G401 (cell line): ENCODE data around the gene TRIM21. TPM values are rescaled to one million over a fixed set of nuclear protein-coding genes. Genes with fewer than 3 reads are reported as not detected.
"Not testable (repeated sequence)": the region's sequence is repeated elsewhere in the genome, so short reads cannot be mapped to it uniquely, and the experiment has no call there.

Experiments used
- DNase-seq: peaks from one replicate; pipeline ENCODE4 v3.0.0-alpha.2; 2015; ENCODE audit warnings: low spot score
- in situ Hi-C: cut with HindIII; loops from 2 replicates; pipeline ENCODE4 v1.10.0; 2016; ENCODE audit warnings: low sequenced_read_pairs, mixed read lengths
- total RNA-seq: library from RNA; depleted of rRNA; stranded (reverse); fragments of >200 nt; shearing (Covaris generic); gene quantifications from 2 replicates; pipeline ENCODE4 v1.2.3, GENCODE V29; 2014; rRNA removed

TRIM21 gene
- total RNA-seq: 14.5 and 20.7 TPM in 2 replicates

DNA sequence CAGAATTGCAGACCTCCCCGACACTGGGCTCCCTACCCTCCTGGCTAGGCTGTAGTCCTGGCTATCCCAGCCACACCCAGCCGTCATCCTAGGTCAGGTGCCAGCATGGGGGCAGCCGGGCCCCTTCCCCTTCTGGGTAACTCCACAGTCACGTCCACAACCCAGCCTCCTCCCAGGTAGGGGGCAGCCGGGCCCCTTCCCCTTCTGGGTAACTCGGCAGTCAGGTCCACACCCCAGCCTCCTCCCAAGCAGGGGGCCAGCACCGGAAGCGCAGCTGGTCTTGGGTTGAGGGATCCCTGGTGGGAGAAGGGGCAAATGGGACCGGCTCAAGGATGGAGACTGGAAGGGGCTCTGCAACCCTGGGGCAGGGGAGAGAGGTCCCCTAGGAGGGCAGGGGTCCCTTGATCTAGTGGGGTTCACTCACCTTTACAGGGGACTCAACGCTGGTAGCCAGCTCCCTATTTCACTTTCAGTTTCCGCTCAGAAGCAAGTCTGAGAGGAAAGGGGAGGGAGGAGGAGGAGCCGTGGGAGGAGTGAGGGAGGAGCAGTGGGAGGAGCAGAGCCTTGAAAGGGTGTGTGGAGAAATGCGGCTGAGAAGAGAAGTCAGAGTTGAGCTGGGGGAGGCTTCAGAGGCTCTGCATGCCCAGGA lies at the start of gene TRIM21:
TRIM21 (minus strand) TSS at position 494 of the 649 bp plus-strand sequence. CDS start 3,293 bp downstream, outside the sequence.
- DNase-seq: peak; percentile 58
- in situ Hi-C loops: no loop called here

DNA sequence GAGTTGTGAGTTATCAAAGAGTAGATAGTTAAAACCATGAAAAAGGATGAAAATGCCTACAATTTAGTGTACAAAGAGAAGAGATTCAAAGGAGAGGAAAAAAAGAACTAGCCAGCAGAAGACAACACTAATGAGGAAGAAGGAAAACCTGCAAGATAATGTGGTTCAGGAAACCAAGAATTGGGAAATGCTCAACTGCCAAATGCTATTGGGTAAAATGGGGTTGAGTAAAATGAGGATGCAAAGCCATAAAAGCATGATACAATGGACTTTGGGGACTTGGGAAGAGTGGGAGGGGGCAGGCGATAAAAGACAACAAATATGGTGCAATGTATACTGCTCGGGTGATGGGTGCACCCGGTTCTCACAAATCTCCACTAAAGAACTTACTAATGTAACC lies 48.0 kb upstream of the TRIM21 start:
- DNase-seq: no peak
- in situ Hi-C loops: no loop called here

DNA sequence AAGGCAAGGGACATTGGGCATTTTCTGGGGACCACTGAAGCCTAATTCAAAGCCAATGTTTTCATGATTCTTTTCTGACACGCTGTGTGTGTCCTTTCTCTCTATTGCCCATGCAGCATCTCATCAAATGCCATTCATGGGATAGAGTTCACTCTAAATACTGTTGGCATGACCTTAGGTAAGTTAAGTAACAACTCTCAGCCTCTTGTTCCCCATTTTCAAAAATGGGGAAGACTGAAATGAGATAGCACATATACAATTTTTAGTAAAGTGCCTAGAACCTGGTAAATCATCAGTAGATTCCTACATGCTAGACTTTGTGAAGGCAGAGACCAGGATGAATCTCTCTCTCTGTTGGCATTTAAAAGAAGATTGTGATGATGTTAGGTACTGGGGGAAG lies 42.9 kb upstream of the TRIM21 start:
- in situ Hi-C loops: no loop called here
- no peak for DNase-seq

DNA sequence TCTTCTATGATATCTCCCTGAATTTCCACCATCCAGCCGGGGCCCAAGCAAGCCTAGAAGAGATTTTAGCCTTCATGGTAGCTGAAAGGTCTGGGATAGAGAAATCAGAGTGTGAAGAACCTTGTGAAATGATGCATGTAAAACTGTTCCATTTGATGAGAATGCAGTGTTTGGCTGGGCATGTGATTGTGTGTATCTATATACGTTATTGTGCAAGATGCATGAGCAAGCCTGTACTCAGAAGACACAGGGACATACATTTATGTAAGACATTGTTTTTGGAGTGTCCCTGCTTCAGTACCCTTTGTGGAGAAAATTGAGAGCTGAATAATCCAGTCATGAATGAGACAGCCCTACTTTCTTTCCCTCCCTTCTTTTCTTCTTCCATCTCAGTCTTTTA lies 40.4 kb upstream of the TRIM21 start:
- DNase-seq: no peak
- in situ Hi-C loops: no loop called here

DNA sequence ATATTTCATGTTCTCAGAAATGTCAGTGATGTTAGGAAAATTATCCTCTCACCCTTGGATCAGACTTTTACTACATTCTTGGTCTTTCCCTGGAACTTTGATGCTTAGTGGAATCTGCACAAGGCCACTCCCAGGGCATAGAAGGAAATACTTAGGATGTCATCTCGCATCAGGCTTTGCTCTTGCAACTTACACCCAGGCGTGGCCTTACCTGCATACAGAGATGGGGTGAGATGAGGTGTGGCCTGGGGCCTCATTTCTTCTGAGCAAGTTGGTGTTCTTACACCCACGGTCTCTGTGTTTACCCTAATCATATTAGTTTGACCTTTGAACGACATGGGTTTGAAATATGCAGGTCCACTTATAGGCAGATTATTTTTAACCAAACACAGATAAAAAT lies 36.5 kb upstream of the TRIM21 start:
- no peak for DNase-seq
- in situ Hi-C loops: no loop called here

DNA sequence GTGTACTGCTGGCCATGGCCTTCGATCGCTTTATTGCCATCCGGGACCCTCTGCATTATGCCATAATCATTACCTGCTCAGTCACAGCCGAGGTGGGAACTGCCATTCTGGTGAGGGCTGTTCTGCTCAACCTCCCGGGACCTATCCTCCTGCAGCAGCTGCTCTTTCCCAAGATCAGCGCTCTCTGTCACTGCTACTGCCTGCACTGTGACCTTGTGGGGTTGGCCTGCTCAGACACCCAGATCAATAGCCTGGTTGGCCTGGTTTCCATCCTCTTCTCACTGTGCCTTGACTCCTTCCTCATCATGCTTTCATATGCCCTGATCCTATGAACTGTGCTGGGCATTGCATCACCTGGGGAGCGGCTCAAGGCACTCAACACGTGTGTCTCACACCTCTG lies 24.9 kb upstream of the TRIM21 start:
- in situ Hi-C loops: no loop called here
- DNase-seq: no peak

DNA sequence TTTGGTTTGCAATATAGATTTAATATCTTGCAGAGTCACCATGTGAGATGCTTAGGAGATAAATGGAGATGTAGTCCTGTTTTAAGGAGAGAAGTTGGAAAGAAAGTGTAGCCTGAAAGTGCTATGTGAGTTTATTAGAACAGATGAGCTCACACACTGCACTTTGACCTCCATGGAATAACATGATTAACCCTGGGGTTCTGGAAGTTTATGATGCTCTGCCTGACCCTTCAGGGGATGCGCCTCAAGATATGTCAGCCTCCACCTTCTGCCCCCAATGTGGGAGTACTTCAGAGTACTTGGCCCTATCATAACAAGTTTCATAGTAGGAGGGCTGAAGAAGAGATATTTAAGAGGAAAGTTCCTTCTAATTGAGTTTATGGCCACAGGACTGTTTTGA lies 23.3 kb upstream of the TRIM21 start:
- DNase-seq: no peak
- in situ Hi-C loops: no loop called here

DNA sequence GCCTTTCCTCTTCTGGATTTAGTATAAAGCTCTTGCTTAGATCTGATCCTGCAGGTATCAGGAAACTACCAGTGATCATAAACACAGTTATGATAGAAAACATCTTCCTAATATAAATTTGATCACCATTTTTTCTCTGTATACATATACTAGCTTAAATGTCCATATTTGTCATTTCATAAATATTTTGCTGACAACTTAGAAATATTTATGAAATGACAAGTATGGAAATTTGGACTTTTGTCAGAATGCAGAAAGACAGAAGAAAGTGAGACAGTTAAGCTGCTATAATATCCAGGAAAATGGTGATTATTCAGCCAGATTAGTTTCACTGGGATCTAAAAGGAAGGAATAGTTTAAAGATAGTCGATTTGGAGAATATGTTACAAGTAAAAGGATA lies 22.8 kb upstream of the TRIM21 start:
- in situ Hi-C loops: no loop called here
- DNase-seq: no peak

DNA sequence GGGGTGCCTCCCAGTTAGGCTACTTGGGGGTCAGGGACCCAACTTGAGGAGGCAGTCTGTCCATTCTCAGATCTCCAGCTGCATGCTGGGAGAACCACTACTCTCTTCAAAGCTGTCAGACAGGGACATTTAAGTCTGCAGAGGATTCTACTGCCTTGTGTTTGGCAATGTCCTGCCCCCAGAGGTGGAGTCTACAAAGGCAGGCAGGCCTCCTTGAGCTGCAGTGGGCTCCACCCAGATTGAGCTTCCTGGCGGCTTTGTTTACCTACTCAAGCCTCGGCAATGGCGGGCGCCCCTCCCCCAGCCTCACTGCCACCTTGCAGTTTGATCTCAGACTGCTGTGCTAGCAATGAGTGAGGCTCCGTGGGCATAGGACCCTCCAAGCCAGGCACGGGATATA lies 12.7 kb upstream of the TRIM21 start:
- DNase-seq, in situ Hi-C loops: not testable (repeated sequence)

DNA sequence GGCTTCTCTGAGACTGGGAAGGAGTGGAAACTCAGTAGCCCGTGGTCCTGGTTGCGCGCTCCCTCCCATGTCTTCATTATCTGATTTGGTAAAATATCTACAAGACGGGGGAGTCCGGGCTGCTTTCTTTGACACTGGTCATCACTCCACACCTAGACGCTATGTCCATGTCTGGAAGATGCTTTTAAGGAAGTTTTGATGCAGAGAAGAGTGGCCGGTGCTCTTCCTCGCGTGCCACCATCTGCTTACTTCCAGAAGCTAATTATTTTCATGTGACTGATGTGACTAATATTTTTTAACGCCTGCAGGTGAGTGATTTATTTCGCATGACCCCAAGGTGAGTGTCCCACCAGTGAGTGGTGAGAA lies 339 bp upstream of the TRIM21 start:
- in situ Hi-C loops: no loop called here
- DNase-seq: no peak

DNA sequence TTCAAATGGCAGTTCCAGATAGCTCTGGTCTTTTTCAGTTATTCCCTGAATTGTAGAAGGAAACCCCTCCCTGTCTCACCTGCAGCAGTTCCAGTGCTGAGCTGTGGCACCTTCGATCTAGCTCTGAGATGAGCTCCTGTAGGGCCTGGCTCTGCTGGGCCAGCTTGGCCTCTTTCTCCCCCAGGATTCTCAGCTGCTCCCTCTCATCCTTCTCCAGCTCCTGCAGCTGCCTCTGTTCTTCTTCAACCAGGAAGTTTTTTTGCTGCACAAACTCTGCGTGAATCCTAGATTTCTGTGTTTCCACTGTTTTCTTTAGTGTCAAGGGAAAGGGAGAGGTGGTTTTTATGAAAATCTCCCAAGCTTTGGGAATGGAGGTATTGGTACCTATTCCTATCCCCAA lies 5.3 kb downstream of the TRIM21 start:
- DNase-seq: no peak
- in situ Hi-C loops: no loop called here

DNA sequence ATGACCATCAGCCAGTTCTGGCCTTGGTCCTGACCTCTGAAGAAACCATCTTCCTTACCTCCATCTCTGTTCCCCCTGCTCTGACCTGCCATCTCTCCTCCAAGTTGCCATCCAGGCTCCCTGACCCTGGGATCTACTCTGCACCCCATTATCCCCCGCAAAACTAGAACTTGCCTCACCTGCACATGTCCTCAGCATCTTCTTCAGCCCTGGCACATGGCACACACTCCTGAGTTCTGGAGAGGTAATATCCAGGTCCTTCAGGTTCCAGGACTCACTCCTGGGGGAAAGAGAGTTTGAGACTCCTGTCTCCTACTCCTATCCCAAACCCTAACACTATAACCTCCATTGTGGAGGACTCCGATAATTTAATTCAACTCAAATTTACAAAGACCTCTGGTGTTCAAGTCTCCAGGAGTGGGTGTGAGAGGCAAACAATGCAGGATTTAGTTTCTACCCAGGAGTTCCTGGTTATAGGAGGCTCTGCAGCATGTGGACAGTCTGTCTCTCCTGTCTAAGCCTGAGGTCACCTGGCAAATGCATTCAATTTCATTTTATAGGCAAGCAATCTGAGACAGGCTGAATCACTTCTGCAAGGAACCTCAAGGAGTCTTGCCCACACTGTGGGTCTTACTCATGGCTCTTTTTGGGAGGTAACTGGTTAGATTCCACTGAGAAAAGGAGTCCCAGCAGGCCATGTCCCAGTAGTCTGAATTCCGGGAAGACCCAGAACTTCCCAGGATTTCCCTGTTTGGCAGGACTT lies 7.3 kb downstream of the TRIM21 start:
- in situ Hi-C loops: no loop called here
- no peak for DNase-seq

DNA sequence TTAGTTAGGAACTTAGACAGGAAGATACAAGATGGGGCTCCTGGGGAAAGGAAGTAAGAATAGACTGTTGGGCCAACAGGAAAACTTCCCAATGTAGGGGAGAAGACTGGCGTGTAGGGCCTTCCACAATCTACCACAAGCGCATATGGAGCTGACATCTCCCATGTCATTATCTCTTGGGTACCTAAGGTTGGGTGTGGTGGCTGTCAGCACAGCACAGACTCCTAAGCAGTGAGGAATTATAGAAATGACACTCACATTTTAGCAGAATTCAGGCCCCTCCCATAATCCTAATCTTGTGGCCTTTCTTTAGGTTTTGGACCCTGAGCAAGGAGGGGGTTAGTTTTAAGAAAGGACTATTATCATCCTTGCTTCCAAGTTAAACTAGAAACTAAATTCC lies 11.6 kb downstream of the TRIM21 start:
- no peak for DNase-seq
- in situ Hi-C loops: no loop called here

DNA sequence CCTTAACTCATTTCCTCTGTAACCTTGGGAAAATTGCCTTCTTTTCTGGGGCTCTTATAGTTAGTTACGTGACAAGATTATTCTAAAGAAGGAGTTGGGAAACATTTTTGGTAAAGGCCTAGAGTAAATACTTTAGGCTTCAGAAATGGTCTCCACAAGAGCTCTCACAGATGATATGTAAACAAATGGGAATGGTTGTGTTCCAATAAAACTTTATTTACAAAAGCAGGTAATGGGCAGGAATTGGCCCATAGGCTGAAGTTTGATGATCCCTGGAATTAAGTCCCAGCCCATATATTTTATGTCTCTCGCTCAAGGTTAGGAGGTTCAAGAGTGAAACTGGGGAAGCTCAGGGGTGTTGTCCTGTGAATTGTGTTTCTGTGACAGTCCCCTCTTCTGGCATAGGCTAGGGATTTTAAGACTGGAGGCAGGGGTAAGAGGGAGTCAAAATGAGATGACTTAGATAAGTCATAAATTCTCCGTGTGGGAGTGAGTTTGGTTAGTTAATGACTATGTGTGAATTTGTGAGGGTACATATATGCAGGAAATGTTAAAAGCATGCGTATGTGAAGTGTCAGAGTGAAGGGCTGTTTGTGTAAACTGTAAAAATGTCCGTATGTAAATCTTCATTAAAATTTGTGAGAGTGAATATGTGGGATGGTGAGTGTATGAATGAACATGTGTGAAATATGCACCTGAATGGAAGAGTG lies 17.9 kb downstream of the TRIM21 start:
- in situ Hi-C loops: no loop called here
- DNase-seq: no peak

DNA sequence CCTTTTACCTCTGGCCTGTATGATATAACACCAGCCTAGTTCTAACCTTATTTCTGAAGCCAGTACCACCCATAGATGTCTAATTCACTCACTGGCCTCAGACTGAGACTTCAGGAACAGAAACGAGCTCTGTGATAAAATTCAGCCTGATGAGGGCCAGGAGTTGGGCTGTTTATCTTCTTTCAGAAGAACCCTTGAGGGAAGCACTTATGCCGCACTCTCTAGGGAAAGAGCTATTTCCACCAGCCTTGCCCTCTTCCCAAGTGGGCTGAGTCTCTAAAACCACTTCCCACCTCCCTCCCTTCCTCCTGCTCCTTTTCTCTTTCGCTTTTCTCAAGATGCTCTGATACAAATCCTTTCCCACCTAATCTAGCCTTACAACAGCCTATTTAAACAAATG lies 23.3 kb downstream of the TRIM21 start:
- no peak for DNase-seq
- in situ Hi-C loops: no loop called here

DNA sequence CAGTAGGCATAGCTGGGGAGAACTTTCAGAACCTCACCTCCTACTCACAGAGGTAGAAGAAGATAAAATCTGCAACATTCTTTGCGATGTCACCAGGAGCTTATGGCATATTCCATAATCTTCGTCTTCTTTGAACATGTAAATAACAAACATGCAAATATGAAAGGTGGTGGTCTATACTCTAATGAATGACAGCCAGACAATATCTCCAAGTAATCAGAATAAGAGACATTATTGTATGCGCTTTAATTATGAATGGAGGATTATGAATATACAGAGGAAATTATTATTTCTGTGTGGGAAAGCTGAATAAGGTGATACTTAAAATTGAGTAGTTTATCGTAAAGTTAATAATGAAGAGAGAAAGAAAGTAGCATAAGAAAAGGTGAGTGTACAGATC lies 25.2 kb downstream of the TRIM21 start, which contains the start of gene OR52B4:
OR52B4 (minus strand) TSS at position 101 of the 400 bp plus-strand sequence; CDS start at position 10, 91 bp downstream.
- in situ Hi-C loops: no loop called here
- no peak for DNase-seq

DNA sequence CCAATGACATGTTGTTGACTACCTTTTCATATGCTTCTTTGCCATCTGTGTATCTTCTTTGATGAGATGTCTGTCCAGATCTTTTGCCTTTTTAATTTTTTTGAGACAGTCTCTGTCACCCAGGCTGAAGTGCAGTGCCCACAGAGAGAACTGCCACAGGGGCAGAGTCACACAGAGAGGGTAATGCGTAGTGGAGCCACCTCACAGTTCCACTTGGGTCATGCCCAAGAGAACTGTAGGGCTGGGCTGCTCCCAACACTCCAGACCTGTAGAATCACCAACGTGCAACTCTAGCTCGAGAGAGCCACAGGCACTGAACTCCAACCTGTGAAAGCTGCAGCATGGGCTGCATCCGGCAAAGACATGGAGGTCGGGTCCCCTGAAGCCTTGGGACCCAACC lies 45.4 kb downstream of the TRIM21 start:
- DNase-seq, in situ Hi-C loops: not testable (repeated sequence)

DNA sequence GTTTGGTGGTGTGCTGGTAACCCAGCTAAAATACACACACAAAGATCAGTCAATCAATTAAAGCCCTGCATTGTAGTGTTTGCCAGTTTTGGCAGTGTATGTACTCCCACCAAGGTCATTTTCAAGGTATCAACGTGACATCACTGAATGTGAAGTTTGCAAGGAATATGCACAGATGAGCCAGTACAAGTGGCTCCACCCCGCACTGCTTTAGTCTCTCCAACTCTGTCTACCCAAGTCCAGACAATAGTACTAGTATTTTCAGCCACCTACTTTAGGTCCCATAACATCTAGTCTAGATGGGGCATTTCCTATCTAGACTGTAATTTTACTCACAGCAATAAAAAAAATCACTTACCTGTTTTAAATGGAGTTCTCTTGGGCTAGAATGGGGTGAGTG lies 48.1 kb downstream of the TRIM21 start:
- DNase-seq, in situ Hi-C loops: not testable (repeated sequence)
